NT2/D1 (cell line): ENCODE data around the gene SLC7A5.
"Not testable (repeated sequence)": the region's sequence is repeated elsewhere in the genome, so short reads cannot be mapped to it uniquely, and the experiment has no call there.

Source experiments
- SUZ12 ChIP-seq: IDR thresholded peaks from 2 replicates; pipeline ENCODE4 v1.6.1; 2011; ENCODE audit not compliant: insufficient read length, insufficient read depth; ENCODE audit errors: extremely low read depth
- YY1 ChIP-seq: IDR thresholded peaks from 2 replicates; pipeline ENCODE4 v1.6.1; 2011; ENCODE audit not compliant: insufficient read length, insufficient read depth
- ZNF274 ChIP-seq: IDR thresholded peaks from 2 replicates; pipeline ENCODE4 v1.6.1; 2011; ENCODE audit warnings: mild to moderate bottlenecking, low read depth, low read length

DNA sequence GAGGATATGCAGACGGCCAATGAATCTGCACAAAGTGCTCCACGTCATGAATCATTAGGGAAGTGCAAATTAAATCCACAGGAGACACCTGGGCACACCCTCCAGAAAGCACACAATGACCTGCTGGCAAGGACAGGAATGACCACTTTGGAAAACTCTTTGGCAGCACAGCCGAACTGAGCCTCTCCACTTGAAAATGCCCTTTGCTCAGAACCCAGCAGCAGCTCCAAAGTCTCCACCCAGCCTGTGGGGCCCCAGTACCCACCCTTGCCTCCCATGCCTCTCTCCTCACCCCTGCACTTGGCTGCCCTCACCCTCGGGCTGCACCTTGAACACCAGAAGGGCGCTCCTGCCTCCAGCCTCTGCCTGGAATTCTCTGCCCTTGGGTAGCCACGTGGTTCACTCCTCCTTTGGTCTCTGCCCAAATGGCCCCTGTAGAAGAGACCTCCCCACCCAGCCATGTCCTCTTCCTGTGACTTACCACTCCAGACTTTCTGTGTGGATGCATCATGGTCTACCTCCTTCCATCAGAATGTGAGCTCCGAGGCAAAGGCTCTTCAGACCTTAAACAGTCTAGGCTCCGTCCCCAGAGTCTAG, 16.2 kb upstream of the SLC7A5 start:
- TF ChIP-seq YY1, ZNF274, SUZ12: not testable (repeated sequence)
